SK-N-SH (cell line): ENCODE results near the gene ANKRD10. TPM values are rescaled to one million over a fixed set of nuclear protein-coding genes. Genes with fewer than 3 reads are reported as not detected.

Source experiments
- CTCF ChIA-PET: fragments of 300-600, 350-600 bp; formaldehyde crosslinking; extraction: SDS; loops from one replicate; lab custom pipeline; 2021; lab: Yijun Ruan, JAX
- POLR2A ChIA-PET: fragments of 350-600 bp; sonication (Branson Sonifier 250); formaldehyde crosslinking; extraction: SDS; loops from one replicate; lab custom pipeline; 2020; ENCODE audit warnings: antibody characterized with exemption, inconsistent platforms; lab: Yijun Ruan, JAX
- DNase-seq: peaks from one replicate; pipeline ENCODE4 v3.0.0; 2012
- H2AFZ ChIP-seq: fragments of 200-600 bp; sonication (generic); 2 replicates; pipeline ENCODE4 v1.8.1; 2016; ENCODE audit warnings: antibody characterized with exemption, mild to moderate bottlenecking, low read depth
- H3F3A ChIP-seq: fragments of 200-600 bp; sonication (generic); replicated peaks from 2 replicates; pipeline ENCODE3; 2016; ENCODE audit warnings: antibody characterized with exemption, mild to moderate bottlenecking; ENCODE audit not compliant: insufficient read depth
- H3K27ac ChIP-seq, 2 experiments: fragments of 200-500 bp in 1 of 2; fragments of 200-600 bp in 1 of 2; sonication (Bioruptor generic) in 1 of 2; sonication (generic), shearing (Covaris generic) in 1 of 2; 2 replicates each; pipeline versions ENCODE4 v1.5.1 to v1.6.1; 2014 to 2016; ENCODE audit warnings: low read depth in 2 of 2, inconsistent platforms in 1 of 2, low read length in 1 of 2, mild to moderate bottlenecking in 1 of 2, mixed read lengths in 1 of 2
- H3K27me3 ChIP-seq: fragments of 200-600 bp; sonication (generic), shearing (Covaris generic); 2 replicates; pipeline ENCODE4 v1.6.1; 2016; ENCODE audit warnings: mixed run types; ENCODE audit not compliant: insufficient read depth
- H3K36me3 ChIP-seq, 2 experiments: fragments of 200-500 bp in 1 of 2; fragments of 200-600 bp in 1 of 2; sonication (Bioruptor generic) in 1 of 2; sonication (generic) in 1 of 2; replicated peaks in 1 of 2; 2 replicates each; pipeline versions ENCODE3 to v1.5.1; 2014 to 2016; ENCODE audit warnings: low read length in 1 of 2, mild to moderate bottlenecking in 1 of 2; ENCODE audit not compliant: insufficient read depth in 2 of 2, control insufficient read depth in 1 of 2
- H3K4me1 ChIP-seq, 2 experiments: fragments of 200-500 bp in 1 of 2; fragments of 200-600 bp in 1 of 2; sonication (Bioruptor generic) in 1 of 2; sonication (generic), shearing (Covaris generic) in 1 of 2; 2 replicates each; pipeline versions ENCODE4 v1.5.1 to v1.6.1; 2014 to 2016; ENCODE audit warnings: low read depth in 1 of 2, low read length in 1 of 2, mixed run types in 1 of 2; ENCODE audit not compliant: insufficient read depth in 2 of 2, control insufficient read depth in 1 of 2
- H3K4me2 ChIP-seq: fragments of 200-600 bp; sonication (generic), shearing (Covaris generic); 2 replicates; pipeline ENCODE4 v1.6.1; 2017; ENCODE audit warnings: mixed run types
- H3K4me3 ChIP-seq, 2 experiments: fragments of 200-500 bp in 1 of 2; fragments of 200-600 bp in 1 of 2; sonication (Bioruptor generic) in 1 of 2; sonication (generic), shearing (Covaris generic) in 1 of 2; 2 replicates each; pipeline versions ENCODE4 v1.5.1 to v1.8.1; 2014 to 2016; ENCODE audit warnings: low read depth in 2 of 2, inconsistent platforms in 1 of 2, low read length in 1 of 2, mild to moderate bottlenecking in 1 of 2, mixed read lengths in 1 of 2, moderate library complexity in 1 of 2
- H3K79me2 ChIP-seq: fragments of 200-600 bp; sonication (generic); 2 replicates; pipeline ENCODE4 v1.8.1; 2017; ENCODE audit warnings: mild to moderate bottlenecking; ENCODE audit not compliant: insufficient read depth
- H3K9ac ChIP-seq: fragments of 200-600 bp; sonication (generic); 2 replicates; pipeline ENCODE4 v1.6.1; 2017; ENCODE audit warnings: mixed run types
- H3K9me2 ChIP-seq: fragments of 200-600 bp; sonication (generic); 2 replicates; pipeline ENCODE4 v1.6.1; 2017; ENCODE audit warnings: mixed run types
- H3K9me3 ChIP-seq: fragments of 200-600 bp; sonication (generic); 2 replicates; pipeline ENCODE4 v1.6.1; 2017; ENCODE audit warnings: mixed run types, mild to moderate bottlenecking, moderate library complexity
- H4K20me1 ChIP-seq: fragments of 200-600 bp; sonication (generic); 2 replicates; pipeline ENCODE4 v1.6.1; 2017; ENCODE audit warnings: mild to moderate bottlenecking, mixed run types; ENCODE audit not compliant: insufficient read depth
- ELF1 ChIP-seq: IDR thresholded peaks from 2 replicates; pipeline ENCODE4 v1.4.0; 2012
- EP300 ChIP-seq, 2 experiments: IDR thresholded peaks; 2 replicates each; pipeline versions ENCODE4 v1.4.0 to v1.6.1; 2012; ENCODE audit warnings: borderline replicate concordance in 1 of 2, low read depth in 1 of 2, low read length in 1 of 2
- FOXM1 ChIP-seq: IDR thresholded peaks from 2 replicates; pipeline ENCODE4 v1.4.0; 2012; ENCODE audit warnings: low read depth, mild to moderate bottlenecking
- GATA2 ChIP-seq: sonication (generic); formaldehyde crosslinking; IDR thresholded peaks from 2 replicates; pipeline ENCODE4 v1.5.0; 2020; ENCODE audit warnings: mild to moderate bottlenecking, missing genetic modification reagents
- MAX ChIP-seq: IDR thresholded peaks from 2 replicates; pipeline ENCODE4 v1.4.0; 2012; ENCODE audit warnings: low read depth
- MEF2A ChIP-seq: IDR thresholded peaks from 2 replicates; pipeline ENCODE4 v1.4.0; 2012; ENCODE audit warnings: low read depth, borderline replicate concordance
- MXI1 ChIP-seq: IDR thresholded peaks from 2 replicates; pipeline ENCODE4 v1.6.1; 2012; ENCODE audit warnings: mild to moderate bottlenecking, low read depth, low read length, improper control_type of control experiment
- NFIC ChIP-seq: IDR thresholded peaks from 2 replicates; pipeline ENCODE4 v1.4.0; 2012; ENCODE audit warnings: borderline replicate concordance
- NRF1 ChIP-seq: IDR thresholded peaks from 2 replicates; pipeline ENCODE4 v1.6.1; 2012; ENCODE audit warnings: low read depth, mild to moderate bottlenecking, low read length
- RFX5 ChIP-seq: IDR thresholded peaks from 2 replicates; pipeline ENCODE4 v1.6.1; 2012; ENCODE audit warnings: mild to moderate bottlenecking, improper control_type of control experiment, low read length
- RXRA ChIP-seq: IDR thresholded peaks from 2 replicates; pipeline ENCODE4 v1.4.0; 2012; ENCODE audit warnings: low read depth, mild to moderate bottlenecking, borderline replicate concordance
- USF1 ChIP-seq: IDR thresholded peaks from 2 replicates; pipeline ENCODE4 v1.4.0; 2012; ENCODE audit warnings: low read depth, borderline replicate concordance
- YY1 ChIP-seq: IDR thresholded peaks from 2 replicates; pipeline ENCODE4 v1.4.0; 2012; ENCODE audit warnings: low read depth, mild to moderate bottlenecking
- WGBS: methylation state at CpG from one replicate; pipeline ENCODE4 v1.1.6; 2017; ENCODE audit warnings: low lambda C conversion rate; 5-methylcytosine and 5-hydroxymethylcytosine counted together
- polyA plus RNA-seq, 3 experiments: library from polyadenylated mRNA; depleted of rRNA; stranded (reverse); fragments of >200 nt; gene quantifications; 2 replicates each; pipeline ENCODE4 v1.2.3, GENCODE V29; 2012
- TF ChIP-seq, protein P1 (sequence below): IDR thresholded peaks from 2 replicates; pipeline ENCODE4; 2012

The ANKRD10 gene
- polyA plus RNA-seq, 1 of the 3 experiments (the other 2 are of a cell fraction) = 53.2 TPM

GRCh38 chr13:110890279-110891165 lies 24.3 kb downstream of the ANKRD10 start:
- no peak for TF ChIP-seq YY1
- TF ChIP-seq MEF2A = no peak
- TF ChIP-seq RFX5 = no peak
- no peak for TF ChIP-seq MXI1
- TF ChIP-seq USF1 = no peak
- TF ChIP-seq RXRA = no peak
- no peak for TF ChIP-seq NRF1
- TF ChIP-seq FOXM1 = no peak
- TF ChIP-seq MAX = no peak
- no peak for TF ChIP-seq EP300 (IDR thresholded peaks at IDR 0.05; ENCODE audit: borderline replicate concordance in 1 of 2, low read depth in 1 of 2, low read length in 1 of 2)
- TF ChIP-seq ELF1 = no peak
- TF ChIP-seq, protein P1, sequence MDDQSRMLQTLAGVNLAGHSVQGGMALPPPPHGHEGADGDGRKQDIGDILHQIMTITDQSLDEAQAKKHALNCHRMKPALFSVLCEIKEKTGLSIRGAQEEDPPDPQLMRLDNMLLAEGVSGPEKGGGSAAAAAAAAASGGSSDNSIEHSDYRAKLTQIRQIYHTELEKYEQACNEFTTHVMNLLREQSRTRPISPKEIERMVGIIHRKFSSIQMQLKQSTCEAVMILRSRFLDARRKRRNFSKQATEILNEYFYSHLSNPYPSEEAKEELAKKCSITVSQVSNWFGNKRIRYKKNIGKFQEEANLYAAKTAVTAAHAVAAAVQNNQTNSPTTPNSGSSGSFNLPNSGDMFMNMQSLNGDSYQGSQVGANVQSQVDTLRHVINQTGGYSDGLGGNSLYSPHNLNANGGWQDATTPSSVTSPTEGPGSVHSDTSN = no peak
- Histone ChIP-seq H3K9ac (no peak overlapping the region), H3K27me3 (no peaks in the 10 kb centered on the region), H2AFZ (no peak overlapping the region), H4K20me1 (0 out of 2 replicates have a peak, but pooled peaks cover 4% of the 10 kb centered on the region), H3K27ac (no peak overlapping the region), H3F3A (no peaks in the 10 kb centered on the region), H3K9me2 (no peaks in the 10 kb centered on the region), H3K9me3 (no peaks in the 10 kb centered on the region), H3K4me3 (no peak overlapping the region), H3K36me3 (peaks cover 37 to 38% of the 10 kb centered on the region in 2 experiments), H3K4me1 (peaks cover 0 to 5% of the 10 kb centered on the region in 2 experiments; a peak in 1 of 4 replicates), H3K4me2 (no peak overlapping the region), H3K79me2 (peaks cover 7% of the 10 kb centered on the region; the same call in 1 of the 2 replicates)
- CTCF ChIA-PET = no interaction called here
- DNase-seq = no peak
- POLR2A ChIA-PET = interaction anchor here (0.6 kb wide), 1 partner anchor 295 kb away, joined by 3 read pairs; no protein-coding TSS in a partner anchor
- WGBS = 93% methylated on average over 8 of the region's 8 CpGs

DNA sequence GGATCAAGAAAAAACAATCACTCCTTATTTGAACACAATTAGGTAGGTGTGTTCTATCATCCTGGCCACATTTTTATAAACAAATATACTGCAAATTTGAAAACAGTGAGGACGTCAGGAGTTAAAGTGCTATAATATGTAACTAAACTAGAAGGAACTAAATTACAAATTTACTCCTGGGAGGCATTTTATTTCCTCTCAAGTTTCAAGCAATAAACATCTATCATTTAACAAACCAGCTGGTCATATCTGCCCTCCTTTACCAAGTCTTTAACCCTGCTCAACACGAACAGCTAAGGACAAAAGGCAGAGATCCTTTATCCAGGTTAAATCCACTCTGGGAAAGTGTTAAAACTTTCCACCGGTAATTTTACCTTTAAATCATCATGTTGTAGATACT lies 26.5 kb downstream of the ANKRD10 start:
- peaks cover 0 to 5% of the 10 kb centered on the region in 2 experiments; a peak in 1 of 4 replicates for H3K4me1 ChIP-seq
- POLR2A ChIA-PET = interaction anchor here (1.0 kb wide), 1 partner anchor 27 kb away, joined by 3 read pairs; the partner anchor contains the start of gene ANKRD10
- TF ChIP-seq NFIC = no peak
- TF ChIP-seq USF1 = no peak
- no peak for TF ChIP-seq GATA2 (CRISPR knock-in tag)
- no peaks in the 10 kb centered on the region for H4K20me1 ChIP-seq
- H3K9me2 ChIP-seq = no peaks in the 10 kb centered on the region
- no peak overlapping the region for H2AFZ ChIP-seq
- H3K27ac ChIP-seq = no peak overlapping the region
- H3K9ac ChIP-seq = no peak overlapping the region
- no peak for DNase-seq
- peaks cover 20 to 24% of the 10 kb centered on the region in 2 experiments for H3K36me3 ChIP-seq
- no peak overlapping the region for H3K4me2 ChIP-seq
- CTCF ChIA-PET = no interaction called here
- H3K4me3 ChIP-seq = no peak overlapping the region
- no peaks in the 10 kb centered on the region for H3K79me2 ChIP-seq
- no peaks in the 10 kb centered on the region for H3K9me3 ChIP-seq
- WGBS = 91% methylated on average over 3 of the region's 3 CpGs
- no peaks in the 10 kb centered on the region for H3F3A ChIP-seq
- H3K27me3 ChIP-seq = no peaks in the 10 kb centered on the region
